Mucosa of rectum (tissue), 2 donors: ENCODE measurements around the gene PML.

Experiments
- H3K27ac ChIP-seq, 2 donors: one replicate each; pipeline ENCODE4 v1.7.0; 2013; ENCODE audit warnings: inconsistent platforms in 2 of 2, low read depth in 2 of 2, low read length in 2 of 2
- H3K27me3 ChIP-seq, 2 donors: one replicate each; pipeline ENCODE4 v1.7.0; 2013; ENCODE audit warnings: low read length in 2 of 2; ENCODE audit not compliant: control insufficient read depth in 2 of 2, insufficient read depth in 2 of 2
- H3K36me3 ChIP-seq, 2 donors: one replicate each; pipeline ENCODE4 v1.7.0; 2013; ENCODE audit warnings: low read length in 2 of 2; ENCODE audit not compliant: control insufficient read depth in 2 of 2, insufficient read depth in 2 of 2
- H3K4me1 ChIP-seq, 2 donors: one replicate each; pipeline ENCODE4 v1.7.0; 2013; ENCODE audit warnings: low read length in 2 of 2, mild to moderate bottlenecking in 1 of 2; ENCODE audit not compliant: control insufficient read depth in 2 of 2, insufficient read depth in 2 of 2
- H3K4me3 ChIP-seq, 2 donors: one replicate each; pipeline ENCODE4 v1.7.0; 2013; ENCODE audit warnings: low read length in 2 of 2
- H3K9ac ChIP-seq, 2 donors: one replicate each; pipeline ENCODE4 v1.7.0; 2013; ENCODE audit warnings: low read length in 2 of 2, low read depth in 1 of 2, mild to moderate bottlenecking in 1 of 2
- H3K9me3 ChIP-seq, 2 donors: one replicate each; pipeline ENCODE4 v1.7.0; 2013; ENCODE audit warnings: low read length in 2 of 2; ENCODE audit not compliant: control insufficient read depth in 2 of 2
- donor health status: healthy.
- donor health status: Normal muscosa, but diverticular disease.

Gene PML

DNA sequence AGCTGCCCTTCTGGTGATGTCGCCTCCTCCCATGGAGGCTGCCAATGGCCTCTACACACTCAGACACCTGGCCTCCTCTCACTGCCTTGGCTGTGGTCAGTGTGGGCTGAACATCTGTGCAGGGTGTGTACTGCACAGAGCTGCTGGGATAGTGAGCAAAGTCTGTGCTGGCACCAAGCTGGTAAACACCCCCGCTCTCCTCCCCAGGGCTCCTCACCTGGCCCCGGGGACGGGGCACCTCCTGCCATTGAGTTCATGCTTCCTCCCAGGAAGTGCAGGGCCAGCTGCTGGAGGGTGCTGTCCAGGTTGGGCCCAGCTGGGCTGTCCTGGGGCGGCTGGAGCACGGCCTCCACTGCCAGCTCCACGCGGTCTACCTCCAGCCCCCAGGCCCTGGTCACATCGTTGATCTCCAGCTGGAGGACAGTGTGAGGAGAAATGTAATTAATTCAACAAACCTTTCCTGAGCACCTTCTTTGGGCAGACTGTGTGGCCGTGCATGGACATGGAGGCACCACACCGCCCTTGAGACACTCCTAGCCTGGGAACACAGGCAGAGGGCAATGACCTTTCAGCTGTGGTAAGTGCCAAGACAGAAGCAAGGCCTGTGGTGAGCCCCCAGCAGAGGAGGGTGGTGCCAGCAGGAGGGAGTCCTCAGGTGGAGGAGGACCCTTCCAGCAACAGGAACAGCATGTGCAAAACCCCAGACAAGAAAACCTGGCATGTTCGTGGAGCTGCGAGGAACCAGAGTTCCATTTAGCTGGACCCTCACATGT lies 9.2 kb upstream of the PML start:
- Histone ChIP-seq H3K36me3 (peaks cover 0 to 2% of the 10 kb centered on the region in 2 donors), H3K9ac (no peak overlapping the region), H3K4me1 (peaks cover 17 to 21% of the 10 kb centered on the region in 2 donors), H3K9me3 (no peaks in the 10 kb centered on the region), H3K27ac (peak overlapping the region in 1 of 2 donors; percentile 9), H3K27me3 (no peaks in the 10 kb centered on the region), H3K4me3 (no peak overlapping the region)

DNA sequence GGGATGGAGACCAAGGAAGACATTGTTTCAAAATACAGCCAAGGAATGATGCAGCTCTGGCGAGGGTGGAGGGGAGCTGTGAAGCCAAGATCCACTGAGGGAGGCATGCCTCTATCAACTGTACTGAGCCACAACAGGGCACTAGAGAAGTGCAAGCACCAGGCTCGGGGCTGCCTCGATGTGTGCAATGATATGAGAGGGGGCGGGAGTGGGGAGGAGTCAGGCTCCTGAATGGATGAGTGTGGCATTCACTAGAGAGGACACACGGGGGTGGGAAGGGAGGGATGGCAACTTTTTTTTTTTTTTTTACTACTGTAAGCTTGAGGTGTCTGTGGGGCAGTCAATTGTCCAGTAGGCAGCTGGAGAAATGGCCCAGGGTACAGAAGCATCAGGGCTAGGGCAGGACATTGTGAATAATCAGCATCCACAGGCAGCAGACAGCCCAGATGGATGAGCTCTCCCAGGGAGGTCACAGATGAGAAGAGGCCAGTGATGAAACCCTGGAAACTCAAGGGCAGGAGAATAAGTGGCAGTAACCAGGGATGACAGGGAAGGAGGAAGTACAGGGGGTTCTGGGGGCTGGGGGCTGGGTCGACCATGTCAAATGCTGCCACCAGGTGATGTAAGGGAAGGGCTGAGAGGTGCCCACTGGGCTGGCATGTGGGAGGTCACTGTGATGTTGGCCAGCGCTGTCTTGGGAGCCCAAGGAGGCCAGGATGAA lies 8.3 kb upstream of the PML start:
- Histone ChIP-seq H3K4me1 (peaks cover 17 to 23% of the 10 kb centered on the region in 2 donors), H3K27ac (no peak overlapping the region), H3K4me3 (no peak overlapping the region), H3K27me3 (no peaks in the 10 kb centered on the region), H3K9me3 (no peaks in the 10 kb centered on the region), H3K36me3 (peaks cover 0 to 2% of the 10 kb centered on the region in 2 donors), H3K9ac (no peak overlapping the region)

DNA sequence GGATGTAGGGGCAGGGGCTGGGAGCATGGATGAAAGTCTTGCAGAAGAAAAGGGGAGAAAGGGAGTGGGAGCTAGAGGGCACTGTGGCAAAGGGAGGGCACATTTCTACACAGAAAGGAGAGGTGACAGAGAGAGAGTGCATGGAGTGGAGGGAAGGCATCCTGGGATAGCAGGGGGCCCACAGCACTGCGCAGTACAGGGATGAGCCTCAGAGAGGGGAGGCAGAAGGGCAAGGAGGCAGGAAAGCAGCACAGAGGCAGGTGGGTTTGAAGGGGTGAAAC lies 7.8 kb upstream of the PML start:
- Histone ChIP-seq H3K27me3 (no peaks in the 10 kb centered on the region), H3K4me3 (no peak overlapping the region), H3K36me3 (peaks cover 0 to 2% of the 10 kb centered on the region in 2 donors), H3K9ac (no peak overlapping the region), H3K4me1 (peaks cover 21 to 27% of the 10 kb centered on the region in 2 donors), H3K27ac (no peak overlapping the region), H3K9me3 (no peaks in the 10 kb centered on the region)

DNA sequence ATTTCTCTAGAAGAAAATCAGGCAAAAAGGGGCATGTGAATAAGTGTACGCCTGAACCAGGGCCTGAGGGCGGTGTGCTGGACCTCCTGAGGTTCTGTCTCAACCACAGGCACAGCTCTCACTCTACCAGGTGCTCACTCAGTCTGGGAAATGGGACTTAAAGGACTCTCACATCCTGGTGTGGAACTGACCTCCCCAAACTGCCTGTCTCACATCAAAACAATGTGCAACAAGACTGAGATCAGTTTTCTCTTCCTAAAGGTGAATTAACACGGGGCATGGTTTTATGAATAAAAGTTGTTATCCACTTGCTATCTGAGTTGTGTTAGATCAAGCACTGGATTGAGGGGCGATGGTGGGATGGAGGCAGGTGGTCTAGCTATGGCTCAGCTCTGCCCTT lies 7.3 kb upstream of the PML start:
- peaks cover 0 to 2% of the 10 kb centered on the region in 2 donors for H3K36me3 ChIP-seq
- no peak overlapping the region for H3K4me3 ChIP-seq
- no peak overlapping the region for H3K27ac ChIP-seq
- H3K9me3 ChIP-seq = no peaks in the 10 kb centered on the region
- H3K9ac ChIP-seq = no peak overlapping the region
- H3K27me3 ChIP-seq = no peaks in the 10 kb centered on the region
- H3K4me1 ChIP-seq = peaks cover 17 to 23% of the 10 kb centered on the region in 2 donors

DNA sequence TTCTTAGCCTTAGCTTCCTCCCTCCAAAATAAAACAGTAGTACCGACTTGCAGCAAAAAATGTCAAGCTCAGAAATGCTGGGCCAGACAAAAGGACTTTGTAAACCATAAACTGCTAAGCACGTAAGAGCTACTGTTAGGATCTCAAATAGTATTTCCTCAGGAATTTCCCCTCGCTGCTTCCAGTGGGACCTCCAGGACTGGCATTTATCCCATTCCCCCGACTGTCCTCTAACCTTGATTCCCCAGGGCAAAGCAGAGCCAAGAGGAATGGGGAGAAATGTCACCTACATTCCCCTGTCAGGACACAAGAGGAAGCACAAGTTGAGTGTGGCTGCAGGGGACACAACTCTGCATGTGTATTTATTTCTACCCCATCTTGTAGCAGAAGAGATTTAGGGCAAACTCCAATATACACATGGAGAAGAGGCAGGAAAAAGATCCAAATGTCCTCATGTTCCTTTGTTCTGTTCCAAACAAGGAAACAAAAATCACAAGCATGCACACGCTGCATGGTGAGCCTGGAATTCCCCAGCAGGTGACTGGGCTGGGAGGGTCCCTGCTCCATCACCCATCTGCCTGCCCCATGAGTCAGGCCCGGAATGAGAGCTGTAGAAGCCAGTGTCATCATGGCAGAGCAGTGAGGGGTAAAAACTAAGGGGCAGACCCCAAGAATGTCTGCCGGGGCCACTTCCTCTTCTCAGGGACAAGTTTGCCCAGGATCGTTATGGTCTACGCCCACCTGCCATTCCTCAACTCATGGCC lies 6.7 kb upstream of the PML start:
- Histone ChIP-seq H3K27ac (peak overlapping the region in 1 of 2 donors; percentile 3), H3K36me3 (peaks cover 0 to 2% of the 10 kb centered on the region in 2 donors), H3K9ac (no peak overlapping the region), H3K27me3 (no peaks in the 10 kb centered on the region), H3K4me3 (no peak overlapping the region), H3K9me3 (no peaks in the 10 kb centered on the region), H3K4me1 (peaks cover 16 to 26% of the 10 kb centered on the region in 2 donors)

DNA sequence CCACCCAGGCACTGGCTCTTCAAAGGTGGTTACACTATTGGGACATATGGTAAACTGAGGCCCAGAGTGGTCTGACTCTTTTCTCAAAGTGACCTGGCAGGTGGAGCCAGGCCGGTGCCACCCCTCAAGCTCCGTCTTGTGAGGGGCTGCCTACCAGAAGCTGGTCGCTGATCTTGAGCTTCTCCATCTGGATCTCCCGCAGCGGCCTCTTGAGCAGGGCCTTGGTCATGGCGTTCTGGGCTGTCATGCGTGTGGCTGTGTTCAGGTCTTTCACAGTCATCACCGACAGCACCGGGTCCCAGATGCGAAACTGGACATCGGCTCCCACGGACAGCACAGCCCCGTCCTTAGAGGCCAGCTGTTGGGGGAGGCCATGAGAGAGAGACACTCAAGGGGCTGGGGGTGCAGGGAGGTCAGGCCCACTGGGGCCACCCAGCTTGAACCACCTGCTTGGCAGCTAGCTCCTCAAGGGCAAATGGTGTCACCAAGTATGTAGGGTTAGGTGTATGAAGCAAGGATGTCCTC lies 6.0 kb upstream of the PML start:
- Histone ChIP-seq H3K36me3 (peaks cover 0 to 2% of the 10 kb centered on the region in 2 donors), H3K9ac (no peak overlapping the region), H3K4me3 (no peak overlapping the region), H3K27me3 (no peaks in the 10 kb centered on the region), H3K9me3 (no peaks in the 10 kb centered on the region), H3K4me1 (peaks cover 10 to 23% of the 10 kb centered on the region in 2 donors), H3K27ac (peak overlapping the region in 1 of 2 donors; percentile 5)

DNA sequence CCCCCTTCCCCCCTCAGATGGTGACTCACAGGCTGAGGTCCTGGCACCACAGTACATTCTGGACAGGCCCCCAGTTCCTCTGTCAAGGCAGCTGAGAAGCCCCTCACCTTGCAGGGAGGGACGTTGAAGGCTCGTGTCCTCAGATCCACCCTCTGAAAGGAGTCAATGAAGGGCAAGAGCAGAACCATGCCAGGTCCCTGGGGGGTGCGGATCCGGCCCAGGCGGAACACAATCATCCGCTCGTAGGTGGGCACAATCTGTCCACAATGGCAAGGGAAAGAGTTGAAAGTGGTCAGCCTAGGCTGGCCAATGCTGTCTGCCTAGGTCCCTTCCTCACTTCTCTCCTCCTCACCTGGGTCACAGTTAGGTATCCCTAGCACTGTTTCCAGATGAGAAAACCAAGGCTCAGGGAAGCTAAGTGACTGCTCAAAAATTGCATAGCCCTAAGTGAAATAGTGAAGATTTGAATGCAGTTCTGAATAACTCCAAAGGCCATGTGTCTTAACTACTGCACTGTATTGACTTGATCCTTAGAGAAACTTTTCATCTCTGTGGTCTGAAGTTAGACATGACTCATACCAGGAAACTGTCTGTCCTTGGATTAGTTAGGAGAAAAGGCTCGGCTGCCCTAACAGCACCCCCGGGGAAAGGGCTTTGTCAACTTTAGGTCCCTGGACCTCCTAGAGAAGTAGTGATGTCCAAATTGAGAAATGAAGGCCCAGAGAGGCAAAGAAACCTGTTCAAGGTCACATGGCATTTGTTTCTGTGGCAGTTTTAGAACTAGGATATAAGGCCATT lies 5.3 kb upstream of the PML start:
- Histone ChIP-seq H3K27me3 (no peaks in the 10 kb centered on the region), H3K36me3 (peaks cover 0 to 2% of the 10 kb centered on the region in 2 donors), H3K4me1 (peaks cover 15 to 30% of the 10 kb centered on the region in 2 donors), H3K4me3 (no peak overlapping the region), H3K9me3 (no peaks in the 10 kb centered on the region), H3K27ac (peak overlapping the region; percentile 2 to 25), H3K9ac (no peak overlapping the region)

DNA sequence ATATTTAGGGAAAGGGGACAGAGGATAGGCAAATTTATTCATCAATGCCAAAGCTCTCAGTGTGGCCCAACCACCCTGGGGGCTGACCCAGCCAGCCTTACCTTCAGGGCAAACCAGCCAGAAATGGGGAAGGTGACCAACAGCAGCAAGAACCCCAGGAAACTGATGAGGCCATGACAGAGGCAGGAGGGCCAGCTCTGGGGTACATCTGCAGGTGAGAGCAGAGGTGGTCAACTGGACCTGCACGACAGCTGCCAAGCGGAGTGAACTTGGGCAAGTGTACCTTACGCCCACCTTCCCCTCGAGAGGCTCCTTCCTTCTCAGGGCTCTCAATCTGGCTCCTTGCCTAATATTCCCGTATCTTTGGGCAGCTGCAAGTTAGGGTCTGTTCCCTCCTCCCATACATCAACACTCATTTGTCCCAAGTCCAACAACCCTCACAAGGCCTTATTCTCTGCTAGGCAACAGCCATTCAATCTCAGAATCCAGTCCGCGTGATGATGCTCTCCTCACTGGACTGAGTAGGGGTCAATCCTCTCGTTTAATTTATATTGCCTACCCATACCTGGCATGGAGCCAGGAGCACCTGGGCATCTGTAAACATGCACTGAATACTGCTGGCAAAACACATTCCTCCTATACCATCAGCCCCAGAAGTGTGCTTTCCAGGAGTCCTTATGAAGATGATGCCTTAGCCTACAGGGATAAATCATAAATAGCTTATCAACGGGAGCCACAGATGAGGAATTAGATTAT lies 4.1 kb upstream of the PML start:
- no peak overlapping the region for H3K9ac ChIP-seq
- no peaks in the 10 kb centered on the region for H3K27me3 ChIP-seq
- H3K36me3 ChIP-seq = peaks cover 0 to 2% of the 10 kb centered on the region in 2 donors
- H3K4me3 ChIP-seq = peak overlapping the region in 1 of 2 donors; percentile 11
- H3K9me3 ChIP-seq = no peaks in the 10 kb centered on the region
- H3K4me1 ChIP-seq = peaks cover 16 to 22% of the 10 kb centered on the region in 2 donors
- peak overlapping the region; percentile 59 to 81 for H3K27ac ChIP-seq

DNA sequence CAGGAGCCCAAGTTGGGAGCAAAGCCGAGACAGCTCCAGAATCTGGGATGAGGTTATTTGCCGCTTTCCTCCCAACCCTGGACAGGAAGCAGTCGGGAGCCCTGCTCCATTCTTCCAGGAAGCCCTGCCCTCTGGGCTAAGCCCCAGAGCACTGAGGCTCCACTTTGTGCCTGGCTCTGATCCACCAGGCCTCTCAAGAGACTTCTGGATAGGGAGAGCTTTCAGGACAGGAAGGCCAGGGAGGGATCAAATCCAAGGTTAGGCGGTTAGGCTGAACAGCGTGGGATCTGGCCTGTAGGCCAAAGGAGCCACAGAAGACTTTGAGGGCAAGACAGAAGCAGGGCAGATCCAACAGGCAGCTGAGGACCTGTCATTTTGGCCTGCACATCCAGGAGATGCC lies 3.3 kb upstream of the PML start:
- H3K9me3 ChIP-seq = no peaks in the 10 kb centered on the region

More for the DNA sequence above, 3.3 kb upstream of the PML start:
- Histone ChIP-seq H3K4me1 (peaks cover 16 to 26% of the 10 kb centered on the region in 2 donors), H3K27ac (peak overlapping the region; percentile 59 to 81), H3K36me3 (peaks cover 0 to 2% of the 10 kb centered on the region in 2 donors), H3K4me3 (peak overlapping the region; percentile 82 to 83), H3K9ac (peak overlapping the region; percentile 70), H3K27me3 (no peaks in the 10 kb centered on the region)
